HG02623 (cell line): ENCODE data around the gene SPOUT1.

ENCODE experiments used
- ATAC-seq: cut with Tn5 transposase; IDR thresholded peaks from one replicate; pipeline ENCODE4 v1.9.1; 2021; ENCODE audit warnings: moderate library complexity; ENCODE audit not compliant: unreplicated experiment

Gene SPOUT1

DNA sequence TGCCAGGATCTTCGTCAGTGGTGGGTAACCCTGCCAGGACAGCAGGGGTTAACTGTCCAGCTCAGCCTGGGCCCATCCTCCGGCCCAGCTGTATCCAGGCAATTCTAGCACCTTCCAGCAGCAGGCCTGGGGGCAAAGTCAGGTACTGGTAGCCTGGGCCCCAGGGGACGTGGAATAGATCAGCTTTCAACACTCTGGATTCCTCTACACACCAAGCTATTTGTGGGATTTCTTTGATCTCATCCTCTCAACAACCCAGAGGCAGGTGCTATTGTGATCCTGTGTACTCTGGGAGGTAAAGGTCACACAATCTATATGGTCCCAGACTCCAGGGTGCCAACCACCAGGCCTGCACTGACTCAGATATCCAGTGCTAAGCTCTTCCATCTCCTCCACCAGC lies 8.7 kb upstream of the SPOUT1 start:
- ATAC-seq, result no peak

GRCh38 chr9:128836509-128837145 lies 7.0 kb upstream of the SPOUT1 start:
- ATAC-seq, result no peak

DNA sequence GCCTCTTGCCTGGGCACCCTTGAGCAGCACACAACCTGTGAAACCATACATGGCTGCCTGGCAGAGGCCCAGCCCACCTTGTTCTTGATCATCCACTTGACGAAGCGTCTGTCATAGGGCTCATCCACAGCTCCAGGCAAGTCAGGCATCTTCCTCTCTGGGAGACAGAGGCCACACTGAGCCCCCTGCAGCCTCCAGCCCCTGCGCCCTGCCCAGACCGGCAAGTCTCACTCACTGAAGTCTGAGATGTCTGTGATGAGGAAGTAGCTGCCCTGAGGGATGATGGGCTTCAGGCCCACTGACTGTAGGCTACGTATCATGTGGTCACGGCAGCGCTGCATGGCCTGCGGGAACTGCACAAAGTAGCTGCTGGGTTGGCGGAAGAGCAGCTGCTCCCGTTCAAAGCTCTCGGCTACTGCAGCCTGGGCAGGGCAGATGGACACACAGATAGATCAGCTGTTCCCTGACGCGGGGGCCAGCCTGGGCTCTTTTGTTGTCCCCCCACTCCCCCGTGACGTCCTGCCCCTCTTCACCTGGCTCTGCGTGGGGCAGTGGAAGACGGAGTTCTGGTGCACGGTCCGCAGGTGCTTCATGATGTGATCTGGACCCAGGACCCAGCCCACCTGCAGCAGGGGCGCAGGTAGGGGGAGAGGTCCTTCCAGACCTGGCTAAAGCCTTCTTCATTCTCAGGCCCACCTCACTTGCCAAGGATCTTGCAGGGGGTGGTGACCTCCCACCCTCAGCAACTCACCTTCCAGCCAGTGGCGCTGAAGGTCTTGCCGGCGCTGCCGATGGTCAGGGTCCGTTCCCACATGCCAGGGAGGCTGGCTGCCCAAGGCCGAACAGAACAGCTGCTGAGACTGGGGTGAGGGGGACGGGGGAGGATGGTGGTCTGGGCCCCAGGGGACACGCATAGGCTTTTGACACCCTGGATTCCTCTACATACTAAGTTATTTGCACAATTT lies 5.9 kb upstream of the SPOUT1 start:
- ATAC-seq, result no peak

DNA sequence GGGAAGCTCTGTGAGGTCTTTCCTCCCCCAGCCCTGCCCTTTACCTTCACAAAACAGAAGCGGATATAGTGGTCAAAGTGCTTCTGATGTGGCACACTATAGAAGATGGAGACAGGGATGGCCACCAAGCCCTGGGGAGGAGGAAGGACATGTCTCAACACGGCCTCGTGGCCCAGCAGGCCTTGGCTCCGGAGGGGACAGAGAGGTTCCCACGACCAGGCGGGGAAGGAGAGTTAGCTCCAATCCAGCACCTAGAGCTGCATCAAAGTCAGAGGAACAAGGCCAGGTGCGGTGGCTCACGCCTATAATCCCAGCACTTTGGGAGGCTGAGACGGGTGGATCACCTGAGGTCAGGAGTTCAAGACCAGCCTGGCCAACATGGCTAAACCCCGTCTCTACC lies 4.1 kb upstream of the SPOUT1 start:
- ATAC-seq, result no peak

- ATAC-seq, result no peak
Measured at GRCh38 chr9:128828719-128829452, 708 bp downstream of the SPOUT1 start.

DNA sequence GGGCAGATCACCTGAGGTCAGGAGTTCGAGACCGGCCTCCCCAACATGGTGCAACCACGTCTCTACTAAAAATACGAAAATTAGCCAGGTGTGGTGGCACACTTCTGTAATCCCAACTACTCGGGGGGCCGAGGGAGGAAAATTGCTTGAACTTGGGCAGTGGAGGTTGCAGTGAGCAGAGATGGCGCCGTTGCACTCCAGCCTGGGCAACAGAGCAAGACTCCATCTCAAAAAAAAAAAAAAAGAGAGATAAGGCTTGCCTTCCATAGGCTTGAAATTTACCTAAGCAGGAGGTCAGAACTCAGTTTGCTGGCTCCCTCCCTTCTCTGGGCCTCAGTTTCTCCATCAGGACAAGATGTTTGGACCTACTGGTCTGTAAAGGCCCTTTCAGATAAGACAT lies 1.3 kb downstream of the SPOUT1 start:
- ATAC-seq, result no peak

DNA sequence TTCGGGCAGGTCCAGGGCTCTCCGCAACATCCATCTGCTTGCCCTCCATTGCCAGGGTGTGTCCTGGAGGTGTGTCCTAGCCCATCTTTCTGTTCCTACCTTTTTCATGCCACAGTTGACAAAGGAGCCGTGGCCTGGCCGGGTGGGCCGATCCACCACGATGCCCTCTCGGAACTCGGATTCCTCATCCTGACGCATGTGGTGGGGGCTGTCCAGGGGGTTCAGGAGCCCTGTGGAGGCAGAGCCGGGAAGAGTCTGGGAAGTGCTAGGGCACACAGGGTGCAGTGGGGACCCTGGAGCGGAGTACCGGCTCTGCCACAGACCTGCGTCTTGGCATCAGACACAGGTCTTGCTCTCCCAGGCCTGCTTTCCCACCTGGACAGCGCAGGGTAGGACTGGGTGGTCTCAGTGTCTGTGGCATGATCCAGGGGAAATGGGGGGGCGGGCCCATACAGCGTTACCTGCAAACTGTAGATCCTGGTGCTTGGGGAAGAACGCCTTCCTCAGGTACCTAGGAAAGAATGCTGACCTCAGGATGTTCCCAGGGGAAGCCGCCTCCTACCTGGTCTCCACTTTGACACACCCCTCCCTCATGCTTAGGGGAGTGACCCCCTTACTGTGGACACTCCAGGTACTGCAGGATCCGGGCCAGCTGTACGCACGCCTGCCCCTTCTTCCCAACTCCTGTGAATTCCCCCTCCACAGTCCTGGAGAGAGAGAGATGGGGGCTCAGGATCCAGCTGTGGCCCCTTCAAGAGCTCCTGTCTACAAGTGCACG lies 3.5 kb downstream of the SPOUT1 start:
- no peak for ATAC-seq

DNA sequence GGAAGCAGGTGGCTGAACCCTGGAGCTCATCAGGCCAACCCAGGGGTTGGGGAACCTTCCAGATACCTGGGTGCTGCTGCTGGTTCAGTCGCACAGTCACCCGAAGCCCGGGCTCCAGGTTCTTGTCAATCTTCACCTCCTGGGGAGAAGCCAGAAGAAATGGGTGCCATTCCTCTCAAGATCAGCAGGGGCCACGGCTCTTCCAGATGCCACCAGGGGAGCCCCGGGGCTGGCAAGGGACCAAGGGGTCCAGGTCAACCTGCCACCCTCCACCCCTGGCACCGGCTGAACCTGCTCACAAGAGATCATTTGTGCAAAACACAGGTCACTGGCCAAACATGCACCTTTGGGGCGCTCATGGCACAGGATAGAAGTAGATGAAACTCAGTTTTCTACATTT lies 4.7 kb downstream of the SPOUT1 start:
- ATAC-seq, result no peak

GRCh38 chr9:128823903-128824406 lies 5.6 kb downstream of the SPOUT1 start:
- ATAC-seq, result no peak

DNA sequence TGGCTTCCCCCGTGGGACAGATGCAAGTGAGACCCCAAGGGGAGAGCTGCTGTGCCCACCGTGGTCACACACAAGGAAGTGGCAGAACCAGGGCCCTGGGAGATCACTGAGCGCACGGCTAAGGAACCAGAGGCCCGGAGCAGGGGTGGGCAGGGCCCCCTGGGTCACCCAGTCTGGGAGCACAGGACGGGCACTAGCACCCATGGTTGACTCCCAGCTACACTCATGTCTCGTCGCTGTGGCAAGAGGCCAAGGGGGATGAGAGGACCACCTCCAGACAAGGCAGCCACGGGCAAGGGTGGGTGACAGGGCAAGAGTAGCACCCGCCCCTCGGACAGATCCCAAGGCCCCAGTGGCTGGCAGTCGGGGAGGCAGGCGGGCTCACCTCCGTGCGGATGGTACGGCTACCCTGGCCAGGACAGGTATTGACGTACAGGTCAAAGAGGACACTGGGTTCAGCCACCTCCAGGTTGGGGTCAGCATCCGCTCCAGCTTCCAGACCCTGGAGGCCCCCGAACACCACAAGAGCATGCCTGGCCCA lies 6.2 kb downstream of the SPOUT1 start:
- ATAC-seq, result no peak

- ATAC-seq, result no peak
Measured at GRCh38 chr9:128822407-128823042, 7.1 kb downstream of the SPOUT1 start.

- no peak for ATAC-seq
Measured at GRCh38 chr9:128821584-128822406, 7.8 kb downstream of the SPOUT1 start.

DNA sequence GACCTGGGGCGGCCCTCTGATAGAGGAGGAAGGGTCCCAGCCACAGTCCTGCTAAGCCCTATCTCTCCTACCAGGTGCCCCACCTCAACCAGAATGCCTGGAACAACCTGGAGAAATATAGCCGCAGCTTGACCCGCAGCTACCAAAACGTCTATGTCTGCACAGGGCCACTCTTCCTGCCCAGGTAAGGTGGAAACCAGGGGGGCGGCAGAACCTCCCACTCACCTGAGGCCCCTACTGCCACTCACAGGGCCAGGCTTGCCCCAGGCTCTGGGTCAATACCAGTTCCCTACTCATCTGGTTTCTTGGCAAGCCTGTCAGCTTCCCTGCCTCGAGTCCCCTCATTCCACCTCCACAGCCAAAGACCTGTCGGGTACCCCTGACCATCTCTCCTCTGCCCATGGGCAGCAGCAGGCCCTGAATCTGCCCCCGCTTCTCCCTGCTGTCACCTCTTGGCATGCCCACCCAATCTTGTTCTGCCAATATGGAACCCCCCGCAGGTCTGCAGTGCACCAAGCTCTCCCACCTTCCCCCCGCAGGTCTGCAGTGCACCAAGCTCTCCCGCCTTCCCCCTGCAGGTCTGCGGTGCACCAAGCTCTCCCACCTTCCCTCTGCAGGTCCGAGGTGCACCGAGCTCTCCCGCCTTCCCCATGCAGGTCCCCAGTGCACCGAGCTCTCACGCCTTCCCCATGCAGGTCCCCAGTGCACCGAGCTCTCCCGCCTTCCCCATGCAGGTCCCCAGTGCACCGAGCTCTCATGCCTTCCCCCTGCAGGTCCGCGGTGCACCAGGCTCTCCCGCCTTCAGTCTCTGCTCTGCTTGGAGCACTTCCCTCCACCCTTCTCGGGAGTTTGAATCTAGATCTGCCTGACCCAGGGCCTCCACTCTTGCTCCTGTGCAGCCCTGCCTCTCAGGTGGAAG lies 8.7 kb downstream of the SPOUT1 start:
- ATAC-seq, result no peak

- ATAC-seq, result no peak
Measured at GRCh38 chr9:128819716-128820664, 9.6 kb downstream of the SPOUT1 start.

- ATAC-seq, result peak; percentile 22
Measured at GRCh38 chr9:128818839-128819715, 10.5 kb downstream of the SPOUT1 start.
